Uterus (tissue), 2 donors: ENCODE results near the gene MIGA2.

ENCODE experiments used
- POLR2A ChIP-seq, 2 donors: fragments of 450-650 bp; IDR thresholded peaks; one replicate each; pipeline ENCODE4 v1.6.1; 2016; ENCODE audit warnings: antibody characterized with exemption in 2 of 2, mild to moderate bottlenecking in 1 of 2, moderate library complexity in 1 of 2
- TF ChIP-seq, protein P1 (sequence below), 4 experiments: fragments of 200-600 bp in 2 of 4; fragments of 450-650 bp in 2 of 4; sonication (generic) in 2 of 4; IDR thresholded peaks; one replicate each; pipeline ENCODE4 v1.5.1; 2016 to 2019; ENCODE audit warnings: antibody characterized with exemption in 4 of 4, mild to moderate bottlenecking in 2 of 4, moderate library complexity in 1 of 4

DNA sequence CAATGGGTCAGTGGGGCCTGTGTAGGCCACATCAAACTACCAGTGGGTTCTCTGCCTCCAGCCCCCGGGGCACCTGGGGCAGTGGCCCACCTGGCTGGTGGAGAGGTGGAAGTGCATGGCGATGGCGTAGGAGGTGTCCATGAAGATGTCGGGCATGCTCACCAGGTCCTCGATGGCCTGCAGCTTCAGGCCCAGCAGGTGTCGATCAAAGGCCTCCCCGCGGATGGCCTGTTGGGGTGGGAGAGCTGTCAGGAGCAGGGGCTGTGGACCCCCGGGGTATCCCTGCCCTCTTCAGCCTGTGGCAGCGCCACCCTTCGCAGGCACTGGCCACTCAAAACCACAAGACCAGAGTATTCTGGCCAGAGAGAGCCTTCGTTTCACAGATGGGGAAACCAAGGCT is 59.5 kb downstream of the MIGA2 start:
- TF ChIP-seq POLR2A (IDR thresholded peaks at IDR 0.05) = no peak
- TF ChIP-seq, protein P1, sequence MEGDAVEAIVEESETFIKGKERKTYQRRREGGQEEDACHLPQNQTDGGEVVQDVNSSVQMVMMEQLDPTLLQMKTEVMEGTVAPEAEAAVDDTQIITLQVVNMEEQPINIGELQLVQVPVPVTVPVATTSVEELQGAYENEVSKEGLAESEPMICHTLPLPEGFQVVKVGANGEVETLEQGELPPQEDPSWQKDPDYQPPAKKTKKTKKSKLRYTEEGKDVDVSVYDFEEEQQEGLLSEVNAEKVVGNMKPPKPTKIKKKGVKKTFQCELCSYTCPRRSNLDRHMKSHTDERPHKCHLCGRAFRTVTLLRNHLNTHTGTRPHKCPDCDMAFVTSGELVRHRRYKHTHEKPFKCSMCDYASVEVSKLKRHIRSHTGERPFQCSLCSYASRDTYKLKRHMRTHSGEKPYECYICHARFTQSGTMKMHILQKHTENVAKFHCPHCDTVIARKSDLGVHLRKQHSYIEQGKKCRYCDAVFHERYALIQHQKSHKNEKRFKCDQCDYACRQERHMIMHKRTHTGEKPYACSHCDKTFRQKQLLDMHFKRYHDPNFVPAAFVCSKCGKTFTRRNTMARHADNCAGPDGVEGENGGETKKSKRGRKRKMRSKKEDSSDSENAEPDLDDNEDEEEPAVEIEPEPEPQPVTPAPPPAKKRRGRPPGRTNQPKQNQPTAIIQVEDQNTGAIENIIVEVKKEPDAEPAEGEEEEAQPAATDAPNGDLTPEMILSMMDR (IDR thresholded peaks at IDR 0.05) = no peak
